HepG2 (cell line): ENCODE data around the gene VEZF1. TPM values are rescaled to one million over a fixed set of nuclear protein-coding genes. Genes with fewer than 3 reads are reported as not detected.

Experiments used
- ARID2 ChIP-seq: sonication (generic); formaldehyde crosslinking; IDR thresholded peaks from 2 replicates; pipeline ENCODE4 v1.8.1; 2022; ENCODE audit warnings: mild to moderate bottlenecking, missing genetic modification reagents, borderline replicate concordance
- ATAD3A ChIP-seq: sonication (generic); formaldehyde crosslinking; IDR thresholded peaks from 2 replicates; pipeline ENCODE4 v1.4.0; 2020; ENCODE audit warnings: missing genetic modification reagents
- ATM ChIP-seq: fragments of 450-650 bp; IDR thresholded peaks from 2 replicates; pipeline ENCODE4 v1.7.1; 2017; ENCODE audit warnings: mild to moderate bottlenecking, borderline replicate concordance
- CHD4 ChIP-seq: fragments of 200-600 bp; sonication (generic); IDR thresholded peaks from 2 replicates; pipeline ENCODE4 v1.7.0; 2017; ENCODE audit warnings: mild to moderate bottlenecking, low read length, borderline replicate concordance
- FLYWCH1 ChIP-seq: sonication (generic); formaldehyde crosslinking; IDR thresholded peaks from 2 replicates; pipeline ENCODE4 v1.8.1; 2023; ENCODE audit warnings: mild to moderate bottlenecking, missing genetic modification reagents
- HMG20B ChIP-seq: conservative IDR thresholded peaks from 2 replicates; pipeline ENCODE4 v1.6.1; 2016; ENCODE audit warnings: missing genetic modification reagents, missing compliant biosample characterization
- HOXD1 ChIP-seq: sonication (generic); formaldehyde crosslinking; IDR thresholded peaks from 2 replicates; pipeline ENCODE4 v1.5.0; 2020; ENCODE audit warnings: missing genetic modification reagents
- ISX ChIP-seq: sonication (generic); formaldehyde crosslinking; conservative IDR thresholded peaks from 2 replicates; pipeline ENCODE4 v1.5.0; 2020; ENCODE audit warnings: missing genetic modification reagents
- KDM5B ChIP-seq: sonication (generic); formaldehyde crosslinking; IDR thresholded peaks from 2 replicates; pipeline ENCODE4 v1.4.0; 2020; ENCODE audit warnings: missing genetic modification reagents, mild to moderate bottlenecking, borderline replicate concordance
- NFE2 ChIP-seq: sonication (generic); formaldehyde crosslinking; IDR thresholded peaks from 2 replicates; pipeline ENCODE4 v1.4.0; 2020; ENCODE audit warnings: missing genetic modification reagents
- RXRA ChIP-seq: sonication (generic); formaldehyde crosslinking; IDR thresholded peaks from 2 replicates; pipeline ENCODE4 v1.5.1; 2020; ENCODE audit warnings: missing genetic modification reagents
- SMARCE1 ChIP-seq: fragments of 450-650 bp; IDR thresholded peaks from 2 replicates; pipeline ENCODE4 v1.6.1; 2017; ENCODE audit warnings: borderline replicate concordance
- TIGD3 ChIP-seq: sonication (generic); formaldehyde crosslinking; IDR thresholded peaks from 2 replicates; pipeline ENCODE4 v1.5.1; 2020; ENCODE audit warnings: mild to moderate bottlenecking, missing genetic modification reagents, borderline replicate concordance
- ZBTB20 ChIP-seq: sonication (generic); formaldehyde crosslinking; IDR thresholded peaks from 2 replicates; pipeline ENCODE4 v1.8.1; 2023; ENCODE audit warnings: missing genetic modification reagents, low read depth, mild to moderate bottlenecking, borderline replicate concordance
- polyA plus RNA-seq, 8 experiments: library from polyadenylated mRNA; depleted of rRNA in 3 of 8; stranded (reverse) in 7 of 8; unstranded in 1 of 8; fragments of >200 nt; fragmentation: Illumina TruSeq in 4 of 8; extraction: Trizol in 4 of 8; gene quantifications; 2 replicates each; pipeline versions ENCODE4 v1.2.1 to v1.2.3, GENCODE V29; 2011 to 2016; ENCODE audit warnings: low read depth in 4 of 8, missing spikeins in 1 of 8, mixed read lengths in 1 of 8; ENCODE audit not compliant: insufficient read depth in 1 of 8
- total RNA-seq, 5 experiments: library from RNA; depleted of rRNA; stranded (reverse); fragments of >200 nt; fragmentation: Illumina TruSeq; extraction: Trizol; gene quantifications; 2 replicates each; pipeline ENCODE4 v1.2.3, GENCODE V29; 2016; ENCODE audit warnings: low read depth in 1 of 5
- TF ChIP-seq, protein P1 (sequence below): sonication (generic); formaldehyde crosslinking; IDR thresholded peaks from 2 replicates; pipeline ENCODE4 v1.4.0; 2020; ENCODE audit warnings: missing genetic modification reagents
- TF ChIP-seq, protein P2 (sequence below): sonication (generic); formaldehyde crosslinking; IDR thresholded peaks from 2 replicates; pipeline ENCODE4 v1.8.1; 2023; ENCODE audit warnings: mild to moderate bottlenecking, missing genetic modification reagents
- TF ChIP-seq, protein P3 (sequence below): sonication (generic); formaldehyde crosslinking; IDR thresholded peaks from 2 replicates; pipeline ENCODE4 v1.4.0; 2020; ENCODE audit warnings: low read depth, mild to moderate bottlenecking, missing genetic modification reagents
- TF ChIP-seq, protein P4 (sequence below): sonication (generic); formaldehyde crosslinking; IDR thresholded peaks from 2 replicates; pipeline ENCODE4 v1.5.1; 2020; ENCODE audit warnings: missing genetic modification reagents, mild to moderate bottlenecking, borderline replicate concordance
- TF ChIP-seq, protein P5 (sequence below): sonication (generic); formaldehyde crosslinking; conservative IDR thresholded peaks from 2 replicates; pipeline ENCODE4 v1.4.0; 2020; ENCODE audit warnings: missing genetic modification reagents
- TF ChIP-seq, protein P6 (sequence below): IDR thresholded peaks from 2 replicates; pipeline ENCODE4 v1.6.1; 2016; ENCODE audit warnings: low read depth, borderline replicate concordance

VEZF1 gene
- total and polyA plus RNA-seq, 2 of the 13 experiments (the other 11 are each of a cell fraction or from before 2014, with no cell fraction given), result 45.9 to 49.7 TPM

GRCh38 chr17:57988301-57989250 lies 522 bp upstream of the VEZF1 start (continued):
- TF ChIP-seq, protein P1, sequence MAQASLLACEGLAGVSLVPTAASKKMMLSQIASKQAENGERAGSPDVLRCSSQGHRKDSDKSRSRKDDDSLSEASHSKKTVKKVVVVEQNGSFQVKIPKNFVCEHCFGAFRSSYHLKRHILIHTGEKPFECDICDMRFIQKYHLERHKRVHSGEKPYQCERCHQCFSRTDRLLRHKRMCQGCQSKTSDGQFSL (CRISPR knock-in tag), result no peak
- TF ChIP-seq FLYWCH1 (CRISPR knock-in tag) (no peak), TIGD3 (CRISPR knock-in tag) (no peak), NFE2 (CRISPR knock-in tag) (no peak), HMG20B (CRISPR knock-in tag) (no peak), HOXD1 (CRISPR knock-in tag) (no peak), ZBTB20 (CRISPR knock-in tag) (no peak), ISX (CRISPR knock-in tag) (no peak), KDM5B (peak; percentile 62; the same call in 1 of the 2 replicates), ARID2 (no peak), CHD4 (no peak), RXRA (CRISPR knock-in tag) (peak; percentile 31; the same call in 1 of the 2 replicates), ATAD3A (CRISPR knock-in tag) (no peak), SMARCE1 (no peak), ATM (no peak)
- TF ChIP-seq, protein P2, sequence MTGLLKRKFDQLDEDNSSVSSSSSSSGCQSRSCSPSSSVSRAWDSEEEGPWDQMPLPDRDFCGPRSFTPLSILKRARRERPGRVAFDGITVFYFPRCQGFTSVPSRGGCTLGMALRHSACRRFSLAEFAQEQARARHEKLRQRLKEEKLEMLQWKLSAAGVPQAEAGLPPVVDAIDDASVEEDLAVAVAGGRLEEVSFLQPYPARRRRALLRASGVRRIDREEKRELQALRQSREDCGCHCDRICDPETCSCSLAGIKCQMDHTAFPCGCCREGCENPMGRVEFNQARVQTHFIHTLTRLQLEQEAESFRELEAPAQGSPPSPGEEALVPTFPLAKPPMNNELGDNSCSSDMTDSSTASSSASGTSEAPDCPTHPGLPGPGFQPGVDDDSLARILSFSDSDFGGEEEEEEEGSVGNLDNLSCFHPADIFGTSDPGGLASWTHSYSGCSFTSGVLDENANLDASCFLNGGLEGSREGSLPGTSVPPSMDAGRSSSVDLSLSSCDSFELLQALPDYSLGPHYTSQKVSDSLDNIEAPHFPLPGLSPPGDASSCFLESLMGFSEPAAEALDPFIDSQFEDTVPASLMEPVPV, result no peak; the same call in 1 of the 2 replicates
- TF ChIP-seq, protein P3, sequence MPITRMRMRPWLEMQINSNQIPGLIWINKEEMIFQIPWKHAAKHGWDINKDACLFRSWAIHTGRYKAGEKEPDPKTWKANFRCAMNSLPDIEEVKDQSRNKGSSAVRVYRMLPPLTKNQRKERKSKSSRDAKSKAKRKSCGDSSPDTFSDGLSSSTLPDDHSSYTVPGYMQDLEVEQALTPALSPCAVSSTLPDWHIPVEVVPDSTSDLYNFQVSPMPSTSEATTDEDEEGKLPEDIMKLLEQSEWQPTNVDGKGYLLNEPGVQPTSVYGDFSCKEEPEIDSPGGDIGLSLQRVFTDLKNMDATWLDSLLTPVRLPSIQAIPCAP, result peak; percentile 63; the same call in 1 of the 2 replicates
- TF ChIP-seq, protein P4, sequence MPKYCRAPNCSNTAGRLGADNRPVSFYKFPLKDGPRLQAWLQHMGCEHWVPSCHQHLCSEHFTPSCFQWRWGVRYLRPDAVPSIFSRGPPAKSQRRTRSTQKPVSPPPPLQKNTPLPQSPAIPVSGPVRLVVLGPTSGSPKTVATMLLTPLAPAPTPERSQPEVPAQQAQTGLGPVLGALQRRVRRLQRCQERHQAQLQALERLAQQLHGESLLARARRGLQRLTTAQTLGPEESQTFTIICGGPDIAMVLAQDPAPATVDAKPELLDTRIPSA (CRISPR knock-in tag), result no peak
- TF ChIP-seq, protein P5, sequence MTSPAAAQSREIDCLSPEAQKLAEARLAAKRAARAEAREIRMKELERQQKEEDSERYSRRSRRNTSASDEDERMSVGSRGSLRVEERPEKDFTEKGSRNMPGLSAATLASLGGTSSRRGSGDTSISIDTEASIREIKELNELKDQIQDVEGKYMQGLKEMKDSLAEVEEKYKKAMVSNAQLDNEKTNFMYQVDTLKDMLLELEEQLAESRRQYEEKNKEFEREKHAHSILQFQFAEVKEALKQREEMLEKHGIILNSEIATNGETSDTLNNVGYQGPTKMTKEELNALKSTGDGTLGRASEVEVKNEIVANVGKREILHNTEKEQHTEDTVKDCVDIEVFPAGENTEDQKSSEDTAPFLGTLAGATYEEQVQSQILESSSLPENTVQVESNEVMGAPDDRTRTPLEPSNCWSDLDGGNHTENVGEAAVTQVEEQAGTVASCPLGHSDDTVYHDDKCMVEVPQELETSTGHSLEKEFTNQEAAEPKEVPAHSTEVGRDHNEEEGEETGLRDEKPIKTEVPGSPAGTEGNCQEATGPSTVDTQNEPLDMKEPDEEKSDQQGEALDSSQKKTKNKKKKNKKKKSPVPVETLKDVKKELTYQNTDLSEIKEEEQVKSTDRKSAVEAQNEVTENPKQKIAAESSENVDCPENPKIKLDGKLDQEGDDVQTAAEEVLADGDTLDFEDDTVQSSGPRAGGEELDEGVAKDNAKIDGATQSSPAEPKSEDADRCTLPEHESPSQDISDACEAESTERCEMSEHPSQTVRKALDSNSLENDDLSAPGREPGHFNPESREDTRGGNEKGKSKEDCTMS, result no peak
- TF ChIP-seq, protein P6, sequence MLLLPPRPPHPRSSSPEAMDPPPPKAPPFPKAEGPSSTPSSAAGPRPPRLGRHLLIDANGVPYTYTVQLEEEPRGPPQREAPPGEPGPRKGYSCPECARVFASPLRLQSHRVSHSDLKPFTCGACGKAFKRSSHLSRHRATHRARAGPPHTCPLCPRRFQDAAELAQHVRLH (CRISPR knock-in tag), result 0 out of 2 replicates have a peak, but pooled peaks have one; percentile 18
